ENCODE measurements around the gene DHX30.

GRCh38 chr3:47872916-47873315 lies 70.0 kb downstream of the DHX30 start:
- TF ChIP-seq CTCF (conservative IDR thresholded peaks at IDR 0.05; ENCODE audit: low read length) (no peak), EZH2phosphoT487 (IDR thresholded peaks at IDR 0.05; ENCODE audit: borderline replicate concordance, low read depth, low read length) (no peak)
